Activated gamma-delta T cell (primary cell): ENCODE measurements around the gene NIPAL3.
A peak's percentile ranks its signal among the peaks of the same experiment; 100 is the strongest.

Experiments
- DNase-seq: peaks from one replicate; lab custom pipeline; 2025; lab: John Stamatoyannopoulos, UW
- total RNA-seq, 2 donors: gene quantifications; one replicate each; lab custom pipeline; 2026; lab: John Stamatoyannopoulos, UW

Gene NIPAL3
- 66.6 to 67.6 reads per million in 2 donors for total RNA-seq

GRCh38 chr1:24415334-24415909 lies at the start of gene NIPAL3:
NIPAL3 (plus strand) TSS chr1:24415802; CDS start chr1:24419548, 3,746 bp downstream.
- peak; percentile 78 for DNase-seq

GRCh38 chr1:24366707-24367106 lies 48.9 kb upstream of the NIPAL3 start:
- no peak for DNase-seq

- no peak for DNase-seq
These were observed 46.4 kb upstream of the NIPAL3 start for GRCh38 chr1:24369199-24369598.

- DNase-seq, result no peak
These were observed 45.8 kb upstream of the NIPAL3 start for GRCh38 chr1:24369801-24370200.

GRCh38 chr1:24373044-24373443 lies 42.6 kb upstream of the NIPAL3 start:
- DNase-seq, result no peak

GRCh38 chr1:24373710-24374109 lies 41.9 kb upstream of the NIPAL3 start:
- no peak for DNase-seq

- no peak for DNase-seq
These were observed 40.5 kb upstream of the NIPAL3 start for GRCh38 chr1:24374891-24375786.

GRCh38 chr1:24379733-24380315 lies 35.8 kb upstream of the NIPAL3 start:
- DNase-seq, result no peak

GRCh38 chr1:24380508-24380907 lies 35.1 kb upstream of the NIPAL3 start:
- no peak for DNase-seq

GRCh38 chr1:24381256-24381655 lies 34.3 kb upstream of the NIPAL3 start:
- no peak for DNase-seq

- DNase-seq, result no peak
These were observed 33.4 kb upstream of the NIPAL3 start for GRCh38 chr1:24382165-24382577.

GRCh38 chr1:24383381-24383940 lies 32.1 kb upstream of the NIPAL3 start:
- DNase-seq, result no peak

- DNase-seq, result no peak
These were observed 31.1 kb upstream of the NIPAL3 start for GRCh38 chr1:24384251-24385090.

- DNase-seq, result no peak
These were observed 30.3 kb upstream of the NIPAL3 start for GRCh38 chr1:24385160-24385940.

GRCh38 chr1:24386241-24386640 lies 29.4 kb upstream of the NIPAL3 start:
- DNase-seq, result no peak

GRCh38 chr1:24386931-24387330 lies 28.7 kb upstream of the NIPAL3 start:
- no peak for DNase-seq

- DNase-seq, result no peak
These were observed 27.9 kb upstream of the NIPAL3 start for GRCh38 chr1:24387636-24388175.

GRCh38 chr1:24388331-24388885 lies 27.2 kb upstream of the NIPAL3 start:
- no peak for DNase-seq

GRCh38 chr1:24389231-24389678 lies 26.3 kb upstream of the NIPAL3 start:
- no peak for DNase-seq
